Measurements from ENCODE around the gene NLRP6. TPM values are rescaled to one million over a fixed set of nuclear protein-coding genes. Genes with fewer than 3 reads are reported as not detected.

NLRP6 gene
- total and polyA plus RNA-seq, 2 donors (not counting 1 experiment from before 2014, with no cell fraction given), result 1.4 to 2.7 TPM

DNA sequence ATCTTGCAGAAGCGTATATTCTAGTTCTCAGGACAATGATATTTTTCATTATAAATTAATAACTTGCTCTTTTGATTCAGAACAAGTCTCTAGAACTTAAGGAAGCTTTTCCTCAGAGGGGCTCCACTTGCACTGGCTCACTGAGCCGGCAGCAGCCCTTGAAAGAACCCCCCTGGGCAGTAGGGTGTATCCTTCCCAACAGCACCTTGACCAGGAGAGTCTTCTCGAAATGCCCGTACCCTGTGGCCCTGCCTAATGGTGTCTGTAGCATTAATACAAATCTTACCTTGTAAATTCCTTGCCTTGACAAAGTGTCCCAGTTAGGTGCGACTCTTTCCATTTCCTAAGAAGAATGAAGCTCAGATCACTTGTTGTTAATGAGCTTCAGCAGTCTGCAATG, 27.9 kb upstream of the NLRP6 start:
- Histone ChIP-seq H3K9me3 (ENCODE audit: control extremely low read depth in 1 of 3, control insufficient read depth in 2 of 3, insufficient read depth in 1 of 3, low read length in 2 of 3) (no peaks in the 10 kb centered on the region), H3K4me2 (replicated peaks; ENCODE audit: low read depth, low read length, poor library complexity, severe bottlenecking) (no peak overlapping the region), H3K36me3 (replicated peaks in 1 of 2; ENCODE audit: control extremely low read depth in 1 of 2, control insufficient read depth in 1 of 2, extremely low read depth in 1 of 2, insufficient read depth in 2 of 2, low read length in 1 of 2) (peaks cover 2 to 77% of the 10 kb centered on the region in 2 experiments), H3K79me2 (ENCODE audit: control insufficient read depth, insufficient read depth, low read length) (peaks cover 12% of the 10 kb centered on the region), H2AFZ (ENCODE audit: insufficient read depth, low read depth, low read length, poor library complexity, severe bottlenecking) (no peak overlapping the region), H3K27me3 (replicated peaks in 1 of 4; ENCODE audit: control extremely low read depth in 1 of 4, control insufficient read depth in 3 of 4, insufficient read depth in 4 of 4, low read length in 3 of 4) (no peaks in the 10 kb centered on the region), H4K20me1 (ENCODE audit: control insufficient read depth, insufficient read depth, low read length, poor library complexity, severe bottlenecking) (no peaks in the 10 kb centered on the region), H3K27ac (ENCODE audit: low read length in 2 of 2) (no peak overlapping the region), H3K4me3 (ENCODE audit: control extremely low read depth in 1 of 5, extremely low read depth in 1 of 5, insufficient read depth in 1 of 5, low read depth in 2 of 5, low read length in 4 of 5) (no peak overlapping the region), H3K4me1 (ENCODE audit: control insufficient read depth in 2 of 2, insufficient read depth in 2 of 2, low read length in 2 of 2) (peaks cover 0 to 5% of the 10 kb centered on the region in 2 donors), H3K9ac (ENCODE audit: low read length) (no peak overlapping the region)
- no peak for DNase-seq
- ChIA-PET CTCF (interaction anchor here (0.6 to 6.2 kb wide), 39 partner anchors 9 to 508 kb away, joined by 3 to 82 read pairs (median 8); partner anchors contain the start of genes BET1L, IFITM2, IFITM5 and NLRP6), POLR2A (interaction anchor here (1.0 to 1.7 kb wide), 8 partner anchors 13 to 112 kb away, joined by 3 to 9 read pairs (median 3); no protein-coding TSS in a partner anchor)
- Mint-ChIP-seq H3K9me3 (ENCODE audit: insufficient read depth) (no peaks in the 10 kb centered on the region), H3K27me3 (no peaks in the 10 kb centered on the region), H3K4me1 (peaks cover 4% of the 10 kb centered on the region), H3K27ac (no peak overlapping the region), H3K4me3 (no peak overlapping the region)
- no peak for ATAC-seq (ENCODE audit: low read depth)
- TF ChIP-seq, protein P1, sequence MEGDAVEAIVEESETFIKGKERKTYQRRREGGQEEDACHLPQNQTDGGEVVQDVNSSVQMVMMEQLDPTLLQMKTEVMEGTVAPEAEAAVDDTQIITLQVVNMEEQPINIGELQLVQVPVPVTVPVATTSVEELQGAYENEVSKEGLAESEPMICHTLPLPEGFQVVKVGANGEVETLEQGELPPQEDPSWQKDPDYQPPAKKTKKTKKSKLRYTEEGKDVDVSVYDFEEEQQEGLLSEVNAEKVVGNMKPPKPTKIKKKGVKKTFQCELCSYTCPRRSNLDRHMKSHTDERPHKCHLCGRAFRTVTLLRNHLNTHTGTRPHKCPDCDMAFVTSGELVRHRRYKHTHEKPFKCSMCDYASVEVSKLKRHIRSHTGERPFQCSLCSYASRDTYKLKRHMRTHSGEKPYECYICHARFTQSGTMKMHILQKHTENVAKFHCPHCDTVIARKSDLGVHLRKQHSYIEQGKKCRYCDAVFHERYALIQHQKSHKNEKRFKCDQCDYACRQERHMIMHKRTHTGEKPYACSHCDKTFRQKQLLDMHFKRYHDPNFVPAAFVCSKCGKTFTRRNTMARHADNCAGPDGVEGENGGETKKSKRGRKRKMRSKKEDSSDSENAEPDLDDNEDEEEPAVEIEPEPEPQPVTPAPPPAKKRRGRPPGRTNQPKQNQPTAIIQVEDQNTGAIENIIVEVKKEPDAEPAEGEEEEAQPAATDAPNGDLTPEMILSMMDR (IDR thresholded peaks at IDR 0.05), result no peak
- no peak for TF ChIP-seq EZH2 (IDR thresholded peaks at IDR 0.05; ENCODE audit: borderline replicate concordance, insufficient read depth, low read depth, low read length, poor library complexity, severe bottlenecking)
- WGBS (ENCODE audit: insufficient coverage), result 100% methylated on average over 2 of the region's 5 CpGs
- intact Hi-C loops (cut with micrococcal nuclease), result loop anchor here (1.0 to 2.0 kb wide), 4 partner anchors 19 to 115 kb away; no protein-coding TSS in a partner anchor

DNA sequence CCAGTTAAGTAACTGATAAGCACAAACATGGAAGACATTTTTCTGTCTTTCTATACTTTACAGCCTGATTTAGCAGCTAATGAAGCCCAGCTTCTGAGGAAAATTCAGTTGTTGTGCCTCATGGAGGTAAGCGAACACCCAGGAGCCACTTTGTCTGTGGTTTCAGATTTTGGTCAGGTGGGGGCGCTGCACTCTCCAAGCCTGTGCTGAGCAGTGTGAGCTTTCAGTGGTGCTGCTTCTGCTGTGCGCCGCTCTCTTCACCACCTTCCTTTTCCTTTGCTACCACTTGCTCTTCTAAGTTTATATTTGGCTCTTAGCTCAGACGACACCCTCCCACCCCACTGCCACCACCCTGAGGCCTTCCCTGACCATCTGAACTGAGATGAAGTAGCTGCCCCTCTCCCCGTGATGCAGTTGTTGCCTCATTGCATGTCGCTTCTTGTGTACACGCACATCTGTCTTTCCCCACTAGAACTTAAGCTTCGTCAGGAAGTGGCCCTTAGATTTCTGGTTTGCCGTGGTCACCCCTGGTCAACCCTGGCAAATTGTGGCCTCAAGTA, 27.4 kb upstream of the NLRP6 start:
- Mint-ChIP-seq H3K4me1 (peaks cover 7% of the 10 kb centered on the region), H3K27me3 (no peaks in the 10 kb centered on the region), H3K9me3 (ENCODE audit: insufficient read depth) (no peaks in the 10 kb centered on the region), H3K27ac (no peak overlapping the region), H3K4me3 (no peak overlapping the region)
- Histone ChIP-seq H2AFZ (ENCODE audit: insufficient read depth, low read depth, low read length, poor library complexity, severe bottlenecking) (no peak overlapping the region), H3K9me3 (ENCODE audit: control extremely low read depth in 1 of 3, control insufficient read depth in 2 of 3, insufficient read depth in 1 of 3, low read length in 2 of 3) (no peaks in the 10 kb centered on the region), H4K20me1 (ENCODE audit: control insufficient read depth, insufficient read depth, low read length, poor library complexity, severe bottlenecking) (no peaks in the 10 kb centered on the region), H3K4me2 (replicated peaks; ENCODE audit: low read depth, low read length, poor library complexity, severe bottlenecking) (no peak overlapping the region), H3K27ac (ENCODE audit: low read length in 2 of 2) (no peak overlapping the region), H3K4me1 (ENCODE audit: control insufficient read depth in 2 of 2, insufficient read depth in 2 of 2, low read length in 2 of 2) (peaks cover 0 to 5% of the 10 kb centered on the region in 2 donors), H3K79me2 (ENCODE audit: control insufficient read depth, insufficient read depth, low read length) (peaks cover 6% of the 10 kb centered on the region), H3K27me3 (replicated peaks in 1 of 4; ENCODE audit: control extremely low read depth in 1 of 4, control insufficient read depth in 3 of 4, insufficient read depth in 4 of 4, low read length in 3 of 4) (no peaks in the 10 kb centered on the region), H3K9ac (ENCODE audit: low read length) (no peak overlapping the region), H3K36me3 (replicated peaks in 1 of 2; ENCODE audit: control extremely low read depth in 1 of 2, control insufficient read depth in 1 of 2, extremely low read depth in 1 of 2, insufficient read depth in 2 of 2, low read length in 1 of 2) (peaks cover 2 to 72% of the 10 kb centered on the region in 2 experiments), H3K4me3 (ENCODE audit: control extremely low read depth in 1 of 5, extremely low read depth in 1 of 5, insufficient read depth in 1 of 5, low read depth in 2 of 5, low read length in 4 of 5) (no peak overlapping the region)
- ChIA-PET CTCF (interaction anchor here (0.6 to 6.2 kb wide), 40 partner anchors 8 to 508 kb away, joined by 3 to 82 read pairs (median 9); partner anchors contain the start of genes BET1L, IFITM2, IFITM5 and NLRP6), POLR2A (interaction anchor here (1.0 to 1.7 kb wide), 9 partner anchors 14 to 112 kb away, joined by 3 to 9 read pairs (median 3); no protein-coding TSS in a partner anchor)
- WGBS (ENCODE audit: insufficient coverage), result 92% methylated on average over 9 of the region's 10 CpGs
- intact Hi-C loops (cut with micrococcal nuclease), result loop anchor here (1.0 to 2.0 kb wide), 4 partner anchors 18 to 114 kb away; no protein-coding TSS in a partner anchor
- TF ChIP-seq, protein P1 (IDR thresholded peaks at IDR 0.05), result peak; percentile 79
- TF ChIP-seq EZH2 (IDR thresholded peaks at IDR 0.05; ENCODE audit: borderline replicate concordance, insufficient read depth, low read depth, low read length, poor library complexity, severe bottlenecking), result no peak
- ATAC-seq (ENCODE audit: low read depth), result peak; percentile 89
- peak; percentile 84 for DNase-seq

Data from B cell (primary cell).